ENCODE data around the gene SPATA17.

DNA sequence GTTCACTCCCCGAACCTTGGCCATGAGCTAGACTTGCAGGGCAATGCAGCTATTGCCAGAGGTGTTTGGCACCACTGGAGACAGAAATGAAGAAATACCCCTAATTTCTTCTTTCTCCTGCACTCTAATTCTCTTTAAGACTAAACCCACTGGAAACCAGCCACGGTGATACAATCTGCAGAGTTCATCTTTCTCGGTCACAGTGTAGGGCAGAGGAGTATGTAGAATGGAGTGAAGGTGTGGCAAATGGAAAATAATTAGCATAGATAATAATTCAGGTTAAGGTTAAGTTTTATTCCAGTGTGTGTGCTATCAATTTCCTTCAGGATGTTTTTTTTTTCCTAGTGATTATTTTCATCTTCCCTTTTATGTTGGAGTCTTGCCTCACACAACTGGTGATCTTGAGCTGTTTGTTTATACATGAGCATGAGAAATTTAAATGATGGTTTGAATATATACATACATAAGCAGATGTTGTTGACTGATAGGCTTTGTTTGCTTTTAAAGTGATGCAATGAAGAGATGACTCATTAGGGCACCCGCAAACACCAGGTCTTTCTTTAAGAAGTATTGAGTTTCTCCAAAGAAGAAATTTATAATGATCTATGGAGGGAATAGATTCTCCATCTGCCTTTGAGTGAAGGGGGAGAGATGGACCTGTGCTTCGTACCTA, 81.9 kb downstream of the SPATA17 start:
- TF ChIP-seq ZFP3 (CRISPR knock-in tag; IDR thresholded peaks at IDR 0.05) (no peak), ZFP30 (CRISPR knock-in tag; IDR thresholded peaks at IDR 0.05) (no peak), SNAI2 (CRISPR knock-in tag; IDR thresholded peaks at IDR 0.05) (no peak), ZNF565 (CRISPR knock-in tag; conservative IDR thresholded peaks at IDR 0.05; ENCODE audit: low read depth) (no peak), OSR1 (CRISPR knock-in tag; IDR thresholded peaks at IDR 0.05) (no peak), ARNTL (CRISPR knock-in tag; IDR thresholded peaks at IDR 0.05; ENCODE audit: borderline replicate concordance, low read depth) (no peak), RARB (CRISPR knock-in tag; IDR thresholded peaks at IDR 0.05) (no peak), ESRRG (CRISPR knock-in tag; IDR thresholded peaks at IDR 0.05) (no peak), TOX (CRISPR knock-in tag; IDR thresholded peaks at IDR 0.05; ENCODE audit: borderline replicate concordance) (no peak)
- TF ChIP-seq, protein P1, sequence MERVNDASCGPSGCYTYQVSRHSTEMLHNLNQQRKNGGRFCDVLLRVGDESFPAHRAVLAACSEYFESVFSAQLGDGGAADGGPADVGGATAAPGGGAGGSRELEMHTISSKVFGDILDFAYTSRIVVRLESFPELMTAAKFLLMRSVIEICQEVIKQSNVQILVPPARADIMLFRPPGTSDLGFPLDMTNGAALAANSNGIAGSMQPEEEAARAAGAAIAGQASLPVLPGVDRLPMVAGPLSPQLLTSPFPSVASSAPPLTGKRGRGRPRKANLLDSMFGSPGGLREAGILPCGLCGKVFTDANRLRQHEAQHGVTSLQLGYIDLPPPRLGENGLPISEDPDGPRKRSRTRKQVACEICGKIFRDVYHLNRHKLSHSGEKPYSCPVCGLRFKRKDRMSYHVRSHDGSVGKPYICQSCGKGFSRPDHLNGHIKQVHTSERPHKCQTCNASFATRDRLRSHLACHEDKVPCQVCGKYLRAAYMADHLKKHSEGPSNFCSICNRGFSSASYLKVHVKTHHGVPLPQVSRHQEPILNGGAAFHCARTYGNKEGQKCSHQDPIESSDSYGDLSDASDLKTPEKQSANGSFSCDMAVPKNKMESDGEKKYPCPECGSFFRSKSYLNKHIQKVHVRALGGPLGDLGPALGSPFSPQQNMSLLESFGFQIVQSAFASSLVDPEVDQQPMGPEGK (CRISPR knock-in tag; IDR thresholded peaks at IDR 0.05; ENCODE audit: borderline replicate concordance), result no peak

All from SK-N-SH treated with all-trans-retinoic acid at 6 μM for 48 hours (cell line).